ENCODE results near the gene NKAPL.
"Not testable (repeated sequence)": the region's sequence is repeated elsewhere in the genome, so short reads cannot be mapped to it uniquely, and the experiment has no call there.

NKAPL gene

DNA sequence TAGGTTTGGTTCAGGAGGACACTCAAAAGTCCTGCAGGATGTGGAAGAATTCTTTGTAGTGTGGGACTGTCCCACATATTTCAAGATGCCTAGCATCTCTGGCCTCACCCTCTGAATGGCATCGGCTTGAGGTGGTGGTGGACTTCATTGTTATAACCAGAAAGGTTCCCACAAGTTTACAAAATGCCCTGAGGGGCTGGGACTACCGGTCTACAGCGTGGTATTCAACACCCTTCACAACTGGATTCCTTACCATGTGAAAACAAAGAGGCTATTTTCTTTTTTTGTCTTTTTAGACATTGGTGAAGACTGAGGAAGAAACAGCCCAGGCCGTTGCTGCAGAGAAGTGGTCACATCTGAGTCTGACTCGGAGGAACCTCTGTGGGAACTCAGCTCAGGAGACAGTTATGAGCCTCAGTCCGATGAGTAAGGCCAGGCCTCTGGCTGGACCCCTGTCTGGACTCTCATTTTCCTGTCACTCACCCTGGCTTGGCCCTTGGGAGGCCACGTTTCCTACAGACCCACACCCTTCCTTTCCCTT is 37.5 kb downstream of the NKAPL start:
- no peak for DNase-seq (ENCODE audit: low read depth in 2 of 2)

DNA sequence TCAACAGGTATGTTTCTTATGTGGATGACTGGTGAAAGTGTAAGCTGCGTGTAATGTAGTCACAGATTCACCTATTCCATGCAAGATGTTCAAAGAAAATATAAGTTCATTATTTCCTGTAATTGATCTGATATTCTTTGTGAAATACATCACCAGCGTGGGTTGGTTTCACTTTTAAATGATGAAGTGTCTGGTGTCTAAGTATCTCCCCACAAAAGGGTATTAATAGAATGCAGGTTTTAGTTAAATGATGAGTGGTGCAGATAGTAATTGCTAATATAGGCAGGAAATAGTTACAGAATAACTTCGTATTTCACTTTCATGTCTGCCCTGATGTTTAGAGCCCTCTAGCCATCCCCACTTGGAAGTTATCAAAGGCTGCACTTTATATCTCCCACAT is 44.5 kb downstream of the NKAPL start:
- no peak for DNase-seq (ENCODE audit: low read depth in 2 of 2)

- DNase-seq (ENCODE audit: low read depth in 2 of 2): not testable (repeated sequence)
Observed at GRCh38 chr6:28306363-28306762, 47.3 kb downstream of the NKAPL start.
